ENCODE data around the gene GRM7.

GRM7 gene

GRCh38 chr3:7581831-7582230, 720.9 kb downstream of the GRM7 start:
- DNase-seq (ENCODE audit: low read depth) = no peak
- H3K4me3 ChIP-seq (ENCODE audit: control insufficient read depth, low read depth, low read length) = no peak overlapping the region
- no peak for TF ChIP-seq CTCF (IDR thresholded peaks at IDR 0.05; ENCODE audit: control insufficient read depth, insufficient read depth, low read depth, low read length, missing control alignments)

DNA sequence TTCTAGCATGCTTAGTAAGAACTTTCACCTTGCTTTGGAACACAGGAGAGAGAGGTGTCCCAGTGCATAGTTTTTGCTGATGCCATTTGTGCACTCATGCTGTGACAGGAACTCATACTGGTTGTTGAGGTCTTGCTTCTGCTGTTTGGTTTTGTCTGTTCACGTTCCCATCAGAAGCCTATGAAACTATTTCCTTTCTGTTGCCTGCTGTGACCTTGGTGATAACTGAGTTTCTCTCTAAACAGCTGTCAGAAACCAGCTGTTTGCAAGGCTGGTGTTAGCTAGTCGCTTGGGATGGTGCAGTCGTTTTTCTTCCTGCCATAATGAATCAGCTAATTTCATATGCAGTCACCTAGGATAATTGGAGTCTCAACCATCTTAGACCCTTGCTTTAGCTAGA, 724.1 kb downstream of the GRM7 start:
- DNase-seq (ENCODE audit: low read depth) = no peak

DNA sequence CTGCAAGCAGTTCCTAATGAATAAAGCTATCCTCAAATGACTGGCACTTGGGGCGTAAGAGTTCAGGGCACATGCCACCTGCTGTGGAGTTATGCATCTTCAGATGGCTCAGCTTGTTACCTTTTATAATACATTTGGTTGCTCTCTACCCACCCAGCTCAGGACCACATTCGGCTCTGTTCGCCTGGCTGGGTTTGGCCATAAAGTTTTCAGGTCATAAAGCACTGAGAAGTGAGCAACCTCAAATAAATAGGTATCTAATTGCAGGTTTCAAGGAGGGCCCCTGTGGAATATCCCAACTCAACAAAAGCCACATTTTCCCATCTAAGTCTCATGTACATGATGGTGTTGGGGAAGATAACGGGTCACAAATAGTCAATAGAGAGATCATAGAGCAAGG, 727.3 kb downstream of the GRM7 start:
- no peak overlapping the region for H3K4me3 ChIP-seq (ENCODE audit: control insufficient read depth, low read depth, low read length)
- TF ChIP-seq CTCF (IDR thresholded peaks at IDR 0.05; ENCODE audit: control insufficient read depth, insufficient read depth, low read depth, low read length, missing control alignments) = no peak
- DNase-seq (ENCODE audit: low read depth) = no peak

More for the DNA sequence above, 724.1 kb downstream of the GRM7 start:
- H3K4me3 ChIP-seq (ENCODE audit: control insufficient read depth, low read depth, low read length) = no peak overlapping the region
- TF ChIP-seq CTCF (IDR thresholded peaks at IDR 0.05; ENCODE audit: control insufficient read depth, insufficient read depth, low read depth, low read length, missing control alignments) = no peak

GRCh38 chr3:7589526-7589925, 728.6 kb downstream of the GRM7 start:
- DNase-seq (ENCODE audit: low read depth) = no peak
- H3K4me3 ChIP-seq (ENCODE audit: control insufficient read depth, low read depth, low read length) = no peak overlapping the region
- no peak for TF ChIP-seq CTCF (IDR thresholded peaks at IDR 0.05; ENCODE audit: control insufficient read depth, insufficient read depth, low read depth, low read length, missing control alignments)

- no peak for DNase-seq (ENCODE audit: low read depth)
- TF ChIP-seq CTCF (IDR thresholded peaks at IDR 0.05; ENCODE audit: control insufficient read depth, insufficient read depth, low read depth, low read length, missing control alignments) = no peak
- no peak overlapping the region for H3K4me3 ChIP-seq (ENCODE audit: control insufficient read depth, low read depth, low read length)
Observed at GRCh38 chr3:7602297-7602696, 741.4 kb downstream of the GRM7 start.

GRCh38 chr3:7607083-7607482, 746.2 kb downstream of the GRM7 start:
- H3K4me3 ChIP-seq (ENCODE audit: control insufficient read depth, low read depth, low read length) = no peak overlapping the region
- TF ChIP-seq CTCF (IDR thresholded peaks at IDR 0.05; ENCODE audit: control insufficient read depth, insufficient read depth, low read depth, low read length, missing control alignments) = no peak
- DNase-seq (ENCODE audit: low read depth) = no peak

DNA sequence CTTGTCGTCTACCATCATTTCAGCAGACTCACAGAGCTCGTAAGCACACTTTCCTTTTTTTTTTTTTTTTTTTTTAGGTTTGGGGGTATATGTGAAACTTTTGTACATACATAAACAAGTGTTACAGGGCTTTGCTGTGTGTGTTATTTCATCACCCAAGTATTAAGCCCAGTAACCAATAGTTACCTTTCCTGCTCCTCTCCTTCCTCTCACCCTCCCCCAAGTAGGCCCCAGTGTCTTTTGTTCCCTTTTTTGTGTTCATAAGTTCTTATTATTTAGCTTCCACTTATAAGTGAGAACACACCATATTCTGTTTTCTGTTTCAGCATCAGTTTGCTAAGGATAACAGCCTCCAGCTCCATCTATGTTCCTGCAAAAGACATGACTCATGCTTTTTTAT, 746.8 kb downstream of the GRM7 start:
- TF ChIP-seq CTCF (IDR thresholded peaks at IDR 0.05; ENCODE audit: control insufficient read depth, insufficient read depth, low read depth, low read length, missing control alignments) = no peak
- DNase-seq (ENCODE audit: low read depth) = no peak
- H3K4me3 ChIP-seq (ENCODE audit: control insufficient read depth, low read depth, low read length) = no peak overlapping the region
